ENCODE measurements around the gene THSD1.

GRCh38 chr13:52387721-52388120 lies 18.3 kb downstream of the THSD1 start:
- TF ChIP-seq EZH2phosphoT487 (IDR thresholded peaks at IDR 0.05; ENCODE audit: insufficient read depth, low read depth): no peak
- TF ChIP-seq EZH2 (IDR thresholded peaks at IDR 0.05; ENCODE audit: insufficient read depth, poor library complexity, severe bottlenecking): no peak

Data from GM23248 (cell line).